HUES6 (cell line): ENCODE results near the gene NELFCD.

Experiments used
- H3K27ac ChIP-seq: 2 replicates; pipeline ENCODE4 v1.7.0; 2013; ENCODE audit warnings: low read depth, mild to moderate bottlenecking, low read length, inconsistent platforms
- H3K27me3 ChIP-seq: 2 replicates; pipeline ENCODE4 v1.6.1; 2013; ENCODE audit warnings: low read length; ENCODE audit not compliant: control insufficient read depth, insufficient read depth
- H3K36me3 ChIP-seq: 2 replicates; pipeline ENCODE4 v1.6.1; 2013; ENCODE audit warnings: low read length; ENCODE audit not compliant: control insufficient read depth, insufficient read depth
- H3K4me1 ChIP-seq: 2 replicates; pipeline ENCODE4 v1.6.1; 2013; ENCODE audit warnings: low read length; ENCODE audit not compliant: control insufficient read depth, insufficient read depth
- H3K4me3 ChIP-seq: 2 replicates; pipeline ENCODE4 v1.5.1; 2013; ENCODE audit warnings: low read depth, low read length
- H3K9ac ChIP-seq: one replicate; pipeline ENCODE4 v1.6.1; 2013; ENCODE audit warnings: mild to moderate bottlenecking, low read length
- H3K9me3 ChIP-seq: 2 replicates; pipeline ENCODE4 v1.6.1; 2013; ENCODE audit warnings: low read depth, low read length; ENCODE audit not compliant: control insufficient read depth, insufficient read depth

NELFCD gene

DNA sequence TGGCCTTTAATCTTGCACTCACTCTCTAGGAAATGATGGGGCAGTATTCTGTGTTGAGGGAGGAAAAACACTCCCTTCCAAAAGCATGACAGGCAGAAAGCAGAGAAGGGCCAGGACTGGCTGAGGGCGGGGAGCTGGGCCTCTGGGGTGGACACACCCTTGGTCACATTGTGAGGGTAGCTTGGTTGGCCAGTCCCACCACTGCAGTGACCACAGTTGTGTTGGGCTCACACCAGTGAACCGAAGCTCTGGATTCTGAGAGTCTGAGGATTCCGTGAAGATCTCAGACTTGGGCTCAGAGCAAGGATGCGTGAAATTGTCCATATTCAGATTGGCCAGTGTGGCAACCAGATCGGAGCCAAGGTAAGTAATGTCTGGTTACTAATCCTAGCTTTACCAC, 38.2 kb downstream of the NELFCD start, which contains the start of gene TUBB1:
TUBB1 (plus strand) TSS at position 213 of the 400 bp plus-strand sequence; CDS start at position 307, 94 bp downstream.
- no peak within 1 kb of the TSS for H3K9ac ChIP-seq
- no peak within 1 kb of the TSS for H3K27ac ChIP-seq
- H3K4me3 ChIP-seq = no peak within 1 kb of the TSS
- H3K9me3 ChIP-seq = no peaks in the 10 kb centered on the region
- peaks cover 10% of the 10 kb centered on the region for H3K36me3 ChIP-seq
- H3K4me1 ChIP-seq = peaks cover 10% of the 10 kb centered on the region; the same call in 1 of the 2 replicates
- H3K27me3 ChIP-seq = no peaks in the 10 kb centered on the region; the same call in 1 of the 2 replicates

DNA sequence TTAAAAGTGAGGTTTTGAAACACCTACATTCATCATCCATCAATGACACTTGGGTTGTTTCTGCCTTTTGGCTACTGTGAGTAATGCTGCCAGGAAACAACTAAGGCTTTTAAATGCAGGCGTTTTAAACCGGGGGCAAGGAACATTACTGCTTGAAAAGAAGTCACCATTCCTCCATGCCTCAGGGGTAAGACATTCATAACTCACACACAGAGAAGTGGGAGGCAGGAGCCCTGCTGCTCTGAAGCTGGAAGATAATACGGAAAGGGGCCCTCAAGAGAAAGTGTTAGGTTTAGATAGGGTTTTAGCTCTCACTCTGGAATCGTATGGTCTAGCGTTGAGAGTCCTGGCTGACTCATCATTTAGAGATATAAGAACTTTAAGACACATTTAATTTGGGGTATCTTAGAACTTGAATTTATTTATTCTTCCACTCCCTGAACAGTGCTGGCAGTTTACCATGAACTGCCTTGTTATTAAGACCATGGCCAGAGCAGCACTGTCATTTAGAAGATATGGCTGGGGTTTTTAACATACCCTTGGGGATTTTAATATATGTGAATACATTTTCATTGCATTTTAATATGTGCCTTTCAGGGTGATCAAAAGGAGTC, 40.0 kb downstream of the NELFCD start:
- H3K36me3 ChIP-seq = peaks cover 26% of the 10 kb centered on the region
- peaks cover 8% of the 10 kb centered on the region; the same call in 1 of the 2 replicates for H3K27me3 ChIP-seq
- no peak overlapping the region for H3K9ac ChIP-seq
- peaks cover 13% of the 10 kb centered on the region; the same call in 1 of the 2 replicates for H3K4me1 ChIP-seq
- no peaks in the 10 kb centered on the region for H3K9me3 ChIP-seq
- no peak overlapping the region for H3K27ac ChIP-seq
- no peak overlapping the region for H3K4me3 ChIP-seq

DNA sequence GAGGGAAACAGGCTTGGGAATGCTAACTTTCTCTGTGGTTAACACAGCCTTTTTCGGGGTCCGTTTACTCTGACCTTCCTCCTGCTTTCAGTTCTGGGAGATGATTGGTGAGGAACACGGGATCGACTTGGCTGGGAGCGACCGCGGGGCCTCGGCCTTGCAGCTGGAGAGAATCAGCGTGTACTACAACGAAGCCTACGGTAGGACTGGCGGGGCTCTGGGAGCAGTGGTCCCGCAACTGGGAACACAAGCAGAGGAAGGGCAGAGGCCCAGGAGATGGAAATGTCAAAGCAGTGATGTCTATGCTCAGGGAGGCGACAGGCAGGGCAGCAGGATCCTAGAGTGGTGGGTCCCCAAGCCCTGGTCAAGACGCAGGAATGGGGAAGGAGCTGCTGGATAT, 41.7 kb downstream of the NELFCD start:
- Histone ChIP-seq H3K27me3 (peaks cover 25% of the 10 kb centered on the region; the same call in 1 of the 2 replicates), H3K27ac (no peak overlapping the region), H3K4me1 (peaks cover 13% of the 10 kb centered on the region; the same call in 1 of the 2 replicates), H3K4me3 (no peak overlapping the region), H3K9me3 (no peaks in the 10 kb centered on the region), H3K36me3 (peaks cover 40% of the 10 kb centered on the region), H3K9ac (no peak overlapping the region)

DNA sequence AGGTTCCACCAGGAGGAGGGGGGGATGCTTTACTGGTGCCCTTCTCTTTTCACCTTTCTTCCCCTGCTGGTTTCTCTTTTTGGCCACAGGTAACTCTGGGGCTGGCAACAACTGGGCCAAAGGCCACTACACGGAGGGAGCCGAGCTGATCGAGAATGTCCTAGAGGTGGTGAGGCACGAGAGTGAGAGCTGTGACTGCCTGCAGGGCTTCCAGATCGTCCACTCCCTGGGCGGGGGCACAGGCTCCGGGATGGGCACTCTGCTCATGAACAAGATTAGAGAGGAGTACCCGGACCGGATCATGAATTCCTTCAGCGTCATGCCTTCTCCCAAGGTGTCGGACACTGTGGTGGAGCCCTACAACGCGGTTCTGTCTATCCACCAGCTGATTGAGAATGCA, 42.6 kb downstream of the NELFCD start:
- Histone ChIP-seq H3K27ac (no peak overlapping the region), H3K4me3 (no peak overlapping the region), H3K9ac (no peak overlapping the region), H3K9me3 (no peaks in the 10 kb centered on the region), H3K4me1 (peaks cover 13% of the 10 kb centered on the region; the same call in 1 of the 2 replicates), H3K36me3 (peaks cover 48% of the 10 kb centered on the region), H3K27me3 (peaks cover 34% of the 10 kb centered on the region; the same call in 1 of the 2 replicates)

DNA sequence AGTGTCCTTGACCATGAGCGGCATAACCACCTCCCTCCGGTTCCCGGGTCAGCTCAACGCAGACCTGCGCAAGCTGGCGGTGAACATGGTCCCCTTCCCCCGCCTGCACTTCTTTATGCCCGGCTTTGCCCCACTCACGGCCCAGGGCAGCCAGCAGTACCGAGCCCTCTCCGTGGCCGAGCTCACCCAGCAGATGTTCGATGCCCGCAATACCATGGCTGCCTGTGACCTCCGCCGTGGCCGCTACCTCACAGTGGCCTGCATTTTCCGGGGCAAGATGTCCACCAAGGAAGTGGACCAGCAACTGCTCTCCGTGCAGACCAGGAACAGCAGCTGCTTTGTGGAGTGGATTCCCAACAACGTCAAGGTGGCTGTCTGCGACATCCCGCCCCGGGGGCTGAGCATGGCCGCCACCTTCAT, 43.1 kb downstream of the NELFCD start:
- Histone ChIP-seq H3K36me3 (peaks cover 53% of the 10 kb centered on the region), H3K4me1 (peaks cover 15% of the 10 kb centered on the region; the same call in 1 of the 2 replicates), H3K9me3 (no peaks in the 10 kb centered on the region), H3K4me3 (no peak overlapping the region), H3K27ac (no peak overlapping the region), H3K9ac (no peak overlapping the region), H3K27me3 (peaks cover 37% of the 10 kb centered on the region; the same call in 1 of the 2 replicates)

DNA sequence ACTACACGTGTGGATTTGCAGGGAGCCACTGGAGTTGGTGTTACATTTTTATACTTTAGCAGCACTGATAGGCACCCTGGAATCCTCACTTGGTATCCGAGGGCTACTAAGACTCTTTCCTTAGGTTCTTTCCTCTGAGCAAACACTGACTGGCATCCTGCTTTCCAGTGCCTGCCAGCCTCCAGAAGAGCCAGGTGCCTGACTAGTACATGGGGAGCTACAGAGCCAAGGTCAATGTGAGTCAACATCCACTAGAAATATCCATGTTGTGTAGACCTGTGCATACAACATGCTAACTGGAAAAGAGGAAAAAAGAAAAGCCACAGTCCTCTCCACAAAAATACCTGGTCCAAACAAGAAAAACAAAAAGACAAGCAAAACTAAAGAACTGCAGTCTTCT, 44.0 kb downstream of the NELFCD start:
- peaks cover 16% of the 10 kb centered on the region; the same call in 1 of the 2 replicates for H3K4me1 ChIP-seq
- peaks cover 47% of the 10 kb centered on the region; the same call in 1 of the 2 replicates for H3K27me3 ChIP-seq
- H3K4me3 ChIP-seq = no peak overlapping the region
- H3K9ac ChIP-seq = no peak overlapping the region
- H3K36me3 ChIP-seq = peaks cover 63% of the 10 kb centered on the region
- H3K27ac ChIP-seq = no peak overlapping the region
- H3K9me3 ChIP-seq = no peaks in the 10 kb centered on the region

DNA sequence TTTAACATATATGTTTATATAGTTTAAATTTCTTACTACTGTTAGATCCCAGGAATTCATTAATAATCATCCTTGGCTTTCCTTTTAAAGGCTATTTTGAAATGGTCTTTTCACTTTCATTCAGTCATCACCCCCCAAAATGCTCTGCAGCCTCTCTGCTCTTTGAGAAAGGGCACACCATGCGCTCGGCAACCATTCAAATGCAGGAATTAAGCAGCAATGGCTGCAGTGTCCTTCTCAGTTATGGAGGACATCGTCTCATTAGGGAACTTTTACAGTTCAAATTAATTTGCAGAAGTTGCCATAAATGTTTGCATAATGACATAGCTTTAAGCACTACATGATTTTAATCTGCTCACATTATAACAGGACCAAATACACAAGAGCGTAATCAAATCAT, 44.5 kb downstream of the NELFCD start:
- Histone ChIP-seq H3K9me3 (no peaks in the 10 kb centered on the region), H3K4me1 (peaks cover 16% of the 10 kb centered on the region; the same call in 1 of the 2 replicates), H3K4me3 (no peak overlapping the region), H3K9ac (no peak overlapping the region), H3K36me3 (peaks cover 65% of the 10 kb centered on the region), H3K27ac (no peak overlapping the region), H3K27me3 (peaks cover 51% of the 10 kb centered on the region; the same call in 1 of the 2 replicates)

DNA sequence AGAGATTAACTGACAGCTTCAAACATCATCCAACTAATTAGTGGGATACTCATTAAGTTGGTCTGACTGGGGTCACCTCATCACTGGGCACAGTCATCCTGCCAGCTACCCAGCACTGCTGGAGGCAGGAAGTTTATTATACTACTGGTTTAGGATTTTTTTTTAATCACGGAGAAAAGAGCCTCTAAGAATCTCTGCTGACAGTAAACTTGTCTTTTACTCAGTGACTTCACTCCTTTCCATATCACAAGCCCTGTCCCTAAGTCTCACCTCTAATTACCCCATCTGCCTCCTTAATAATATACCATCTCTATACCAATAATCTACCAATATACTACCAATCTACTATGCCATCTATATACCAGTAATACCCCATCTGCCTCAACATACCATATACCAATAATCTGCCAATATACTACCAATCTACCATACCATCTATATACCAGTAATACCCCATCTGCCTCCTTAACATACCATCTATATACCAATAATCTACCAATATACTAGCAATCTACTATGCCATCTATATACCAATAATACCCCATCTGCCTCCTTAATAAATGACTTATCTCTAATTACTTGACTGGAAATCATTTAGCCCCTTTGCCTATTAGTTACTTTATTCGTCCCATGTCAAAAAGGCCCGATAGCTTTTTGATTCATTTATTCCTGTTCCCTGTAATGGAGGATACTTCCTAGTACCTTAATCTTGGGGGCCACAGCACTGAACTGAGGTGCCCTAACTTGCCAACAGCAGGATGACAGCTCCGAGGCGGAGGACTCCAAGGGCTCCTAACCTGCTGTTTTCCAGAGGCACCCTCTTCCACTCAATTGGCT, 46.1 kb downstream of the NELFCD start:
- Histone ChIP-seq H3K9ac (no peak overlapping the region), H3K4me1 (peaks cover 14% of the 10 kb centered on the region; the same call in 1 of the 2 replicates), H3K9me3 (no peaks in the 10 kb centered on the region), H3K27me3 (peaks cover 65% of the 10 kb centered on the region), H3K36me3 (peaks cover 65% of the 10 kb centered on the region), H3K27ac (no peak overlapping the region), H3K4me3 (no peak overlapping the region)

DNA sequence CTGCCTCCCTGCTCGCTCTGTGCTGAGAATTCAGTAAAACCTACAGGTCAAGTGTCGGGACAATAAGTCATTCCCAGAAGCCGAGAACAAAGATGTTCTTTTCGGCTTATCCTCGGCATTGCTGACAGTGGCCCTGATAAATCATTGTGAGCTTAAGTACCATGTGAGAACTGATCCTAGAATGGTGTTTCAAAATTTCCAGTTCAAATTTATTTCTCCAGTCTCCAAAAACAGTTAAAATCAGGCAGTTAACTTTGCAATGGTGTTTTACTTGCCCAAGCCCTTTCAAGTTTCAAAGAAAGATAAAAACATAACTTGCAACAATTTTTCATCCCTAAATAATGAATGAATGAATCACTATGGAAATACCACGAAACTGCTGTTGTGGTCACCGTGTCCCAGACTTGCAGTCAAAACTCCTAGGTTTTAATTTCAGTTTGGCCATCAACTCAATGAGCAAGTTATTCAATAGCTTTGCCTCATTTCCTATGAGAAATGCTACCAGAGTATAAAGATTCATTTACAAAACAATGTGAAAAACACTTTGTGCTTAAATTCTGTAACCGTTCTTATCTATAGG, 46.8 kb downstream of the NELFCD start:
- H3K36me3 ChIP-seq = peaks cover 65% of the 10 kb centered on the region
- no peak overlapping the region for H3K27ac ChIP-seq
- H3K4me1 ChIP-seq = peaks cover 14% of the 10 kb centered on the region; the same call in 1 of the 2 replicates
- H3K9me3 ChIP-seq = no peaks in the 10 kb centered on the region
- no peak overlapping the region for H3K9ac ChIP-seq
- H3K27me3 ChIP-seq = peaks cover 65% of the 10 kb centered on the region
- H3K4me3 ChIP-seq = no peak overlapping the region

DNA sequence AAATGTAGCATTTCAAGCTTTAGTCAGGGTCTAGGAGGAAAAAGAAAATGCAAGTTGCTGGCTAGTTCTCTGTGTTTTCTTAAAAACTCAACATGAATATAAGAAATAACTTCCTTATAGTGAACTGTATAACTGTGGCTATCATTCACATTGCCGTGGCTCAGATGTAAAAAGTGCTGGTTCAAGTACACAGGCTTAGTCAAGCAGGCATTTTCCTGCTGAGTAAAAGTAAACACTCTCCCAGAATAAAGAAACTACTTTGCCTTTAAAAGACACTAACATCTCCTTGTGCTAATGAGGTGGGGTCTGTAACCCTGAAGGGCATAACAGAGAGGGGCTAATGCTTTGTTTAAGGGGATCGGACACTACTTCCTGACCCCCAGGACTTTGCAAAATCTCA, 47.8 kb downstream of the NELFCD start:
- peaks cover 60% of the 10 kb centered on the region for H3K36me3 ChIP-seq
- H3K4me1 ChIP-seq = peaks cover 14% of the 10 kb centered on the region; the same call in 1 of the 2 replicates
- no peaks in the 10 kb centered on the region for H3K9me3 ChIP-seq
- H3K4me3 ChIP-seq = no peak overlapping the region
- no peak overlapping the region for H3K27ac ChIP-seq
- peaks cover 65% of the 10 kb centered on the region for H3K27me3 ChIP-seq
- H3K9ac ChIP-seq = no peak overlapping the region
